GM19035 (cell line): Measurements from ENCODE around the gene NPFFR1.

Experiments used
- ATAC-seq: cut with Tn5 transposase; IDR thresholded peaks from one replicate; pipeline ENCODE4 v1.9.1; 2021; ENCODE audit not compliant: unreplicated experiment

NPFFR1 gene

GRCh38 chr10:70283445-70284399, at the start of gene NPFFR1:
NPFFR1 (minus strand) TSS chr10:70284004; CDS start chr10:70283676, 328 bp downstream.
- ATAC-seq, result no peak

GRCh38 chr10:70333268-70333667, 49.5 kb upstream of the NPFFR1 start:
- no peak for ATAC-seq

- no peak for ATAC-seq
Measured at GRCh38 chr10:70331486-70332268, 47.9 kb upstream of the NPFFR1 start.

GRCh38 chr10:70331160-70331485, 47.3 kb upstream of the NPFFR1 start:
- no peak for ATAC-seq

- no peak for ATAC-seq
Measured at GRCh38 chr10:70330671-70331070, 46.9 kb upstream of the NPFFR1 start.

- no peak for ATAC-seq
Measured at GRCh38 chr10:70328967-70329366, 45.2 kb upstream of the NPFFR1 start.

- no peak for ATAC-seq
Measured at GRCh38 chr10:70328018-70328417, 44.2 kb upstream of the NPFFR1 start.

- no peak for ATAC-seq
Measured at GRCh38 chr10:70324951-70325781, 41.4 kb upstream of the NPFFR1 start.

- ATAC-seq, result no peak
Measured at GRCh38 chr10:70324339-70324861, 40.6 kb upstream of the NPFFR1 start.

- ATAC-seq, result no peak
Measured at GRCh38 chr10:70323697-70324338, 40.0 kb upstream of the NPFFR1 start.

GRCh38 chr10:70323138-70323696, 39.4 kb upstream of the NPFFR1 start:
- ATAC-seq, result no peak

- no peak for ATAC-seq
Measured at GRCh38 chr10:70321897-70322890, 38.4 kb upstream of the NPFFR1 start.

GRCh38 chr10:70321233-70321632, 37.4 kb upstream of the NPFFR1 start:
- no peak for ATAC-seq

- no peak for ATAC-seq
Measured at GRCh38 chr10:70320751-70321150, 36.9 kb upstream of the NPFFR1 start.

GRCh38 chr10:70319824-70320223, 36.0 kb upstream of the NPFFR1 start:
- no peak for ATAC-seq

- no peak for ATAC-seq
Measured at GRCh38 chr10:70319183-70319582, 35.4 kb upstream of the NPFFR1 start.

- no peak for ATAC-seq
Measured at GRCh38 chr10:70317943-70318318, 34.1 kb upstream of the NPFFR1 start.

GRCh38 chr10:70317272-70317942, 33.6 kb upstream of the NPFFR1 start:
- no peak for ATAC-seq
